ENCODE results near the gene ETNPPL.

GRCh38 chr4:108744307-108744706 lies 18.5 kb downstream of the ETNPPL start:
- TF ChIP-seq CTCF (IDR thresholded peaks at IDR 0.05; ENCODE audit: insufficient read depth, low read length) (no peak), POLR2AphosphoS5 (IDR thresholded peaks at IDR 0.05; ENCODE audit: low read depth) (no peak), GABPA (IDR thresholded peaks at IDR 0.05; ENCODE audit: low read depth) (no peak)
- TF ChIP-seq, protein P1, sequence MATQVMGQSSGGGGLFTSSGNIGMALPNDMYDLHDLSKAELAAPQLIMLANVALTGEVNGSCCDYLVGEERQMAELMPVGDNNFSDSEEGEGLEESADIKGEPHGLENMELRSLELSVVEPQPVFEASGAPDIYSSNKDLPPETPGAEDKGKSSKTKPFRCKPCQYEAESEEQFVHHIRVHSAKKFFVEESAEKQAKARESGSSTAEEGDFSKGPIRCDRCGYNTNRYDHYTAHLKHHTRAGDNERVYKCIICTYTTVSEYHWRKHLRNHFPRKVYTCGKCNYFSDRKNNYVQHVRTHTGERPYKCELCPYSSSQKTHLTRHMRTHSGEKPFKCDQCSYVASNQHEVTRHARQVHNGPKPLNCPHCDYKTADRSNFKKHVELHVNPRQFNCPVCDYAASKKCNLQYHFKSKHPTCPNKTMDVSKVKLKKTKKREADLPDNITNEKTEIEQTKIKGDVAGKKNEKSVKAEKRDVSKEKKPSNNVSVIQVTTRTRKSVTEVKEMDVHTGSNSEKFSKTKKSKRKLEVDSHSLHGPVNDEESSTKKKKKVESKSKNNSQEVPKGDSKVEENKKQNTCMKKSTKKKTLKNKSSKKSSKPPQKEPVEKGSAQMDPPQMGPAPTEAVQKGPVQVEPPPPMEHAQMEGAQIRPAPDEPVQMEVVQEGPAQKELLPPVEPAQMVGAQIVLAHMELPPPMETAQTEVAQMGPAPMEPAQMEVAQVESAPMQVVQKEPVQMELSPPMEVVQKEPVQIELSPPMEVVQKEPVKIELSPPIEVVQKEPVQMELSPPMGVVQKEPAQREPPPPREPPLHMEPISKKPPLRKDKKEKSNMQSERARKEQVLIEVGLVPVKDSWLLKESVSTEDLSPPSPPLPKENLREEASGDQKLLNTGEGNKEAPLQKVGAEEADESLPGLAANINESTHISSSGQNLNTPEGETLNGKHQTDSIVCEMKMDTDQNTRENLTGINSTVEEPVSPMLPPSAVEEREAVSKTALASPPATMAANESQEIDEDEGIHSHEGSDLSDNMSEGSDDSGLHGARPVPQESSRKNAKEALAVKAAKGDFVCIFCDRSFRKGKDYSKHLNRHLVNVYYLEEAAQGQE (IDR thresholded peaks at IDR 0.05; ENCODE audit: insufficient replicate concordance, low read depth): no peak
